ENCODE measurements around the gene TNFSF12. TPM values are rescaled to one million over a fixed set of nuclear protein-coding genes. Genes with fewer than 3 reads are reported as not detected.

TNFSF12 gene
- total RNA-seq, 1 donor from 2014 or later, result 2.7 TPM

GRCh38 chr17:7572338-7572587 is 23.4 kb downstream of the TNFSF12 start:
- ATAC-seq, result no peak

- ATAC-seq, result peak; percentile 91
These were observed 23.9 kb downstream of the TNFSF12 start for GRCh38 chr17:7572588-7573323.

- peak; percentile 65 for ATAC-seq
These were observed 24.6 kb downstream of the TNFSF12 start for GRCh38 chr17:7573324-7574080.

- no peak for ATAC-seq
These were observed 25.5 kb downstream of the TNFSF12 start for GRCh38 chr17:7574176-7574953.

- ATAC-seq, result no peak
These were observed 26.6 kb downstream of the TNFSF12 start for GRCh38 chr17:7575481-7575883.

GRCh38 chr17:7575959-7576358 is 27.1 kb downstream of the TNFSF12 start:
- no peak for ATAC-seq

- ATAC-seq, result no peak
These were observed 27.6 kb downstream of the TNFSF12 start for GRCh38 chr17:7576432-7576937.

GRCh38 chr17:7577327-7578199 is 28.7 kb downstream of the TNFSF12 start:
- no peak for ATAC-seq

GRCh38 chr17:7579001-7579833 is 30.4 kb downstream of the TNFSF12 start, which contains the start of gene CD68:
CD68 (plus strand) TSS chr17:7579638; CDS start chr17:7579678, 40 bp downstream.
- ATAC-seq, result peak; percentile 76

GRCh38 chr17:7579834-7580603 is 31.2 kb downstream of the TNFSF12 start:
- no peak for ATAC-seq

GRCh38 chr17:7580604-7581575 is 32.0 kb downstream of the TNFSF12 start:
- ATAC-seq, result no peak

- no peak for ATAC-seq
These were observed 33.8 kb downstream of the TNFSF12 start for GRCh38 chr17:7582396-7583252.

- peak; percentile 52 for ATAC-seq
These were observed 34.6 kb downstream of the TNFSF12 start, which contains the start of gene MPDU1 for GRCh38 chr17:7583253-7584109. MPDU1 (plus strand) TSS chr17:7583852; CDS start chr17:7583863, 11 bp downstream.

GRCh38 chr17:7586673-7587419 is 38.0 kb downstream of the TNFSF12 start:
- ATAC-seq, result peak; percentile 4

GRCh38 chr17:7587420-7588151 is 38.7 kb downstream of the TNFSF12 start:
- peak; percentile 44 for ATAC-seq
